T-helper 2 cell treated with Interferon-gamma antibody and Interleukin-4, amounts not matched to agents 100 ng/mL and 5 ng/mL, for 36 hours (primary cell): ENCODE data around the gene KRTAP6-3. TPM values are rescaled to one million over a fixed set of nuclear protein-coding genes. Genes with fewer than 3 reads are reported as not detected.

Experiments
- intact Hi-C: fragments of 100-400 bp; cut with micrococcal nuclease; formaldehyde crosslinking; loops from one replicate; pipeline ENCODE4 v1.15.1; 2023
- total RNA-seq: library from RNA; stranded (reverse); gene quantifications from 2 replicates; pipeline ENCODE4 v1.2.3, GENCODE V29; 2022

The KRTAP6-3 gene
- total RNA-seq, 1 donor from 2014 or later, result not detected

- intact Hi-C loops, result no loop called here
These were observed 33.4 kb downstream of the KRTAP6-3 start for GRCh38 chr21:30625449-30626165.

GRCh38 chr21:30628109-30628508, 35.9 kb downstream of the KRTAP6-3 start:
- intact Hi-C loops, result no loop called here

GRCh38 chr21:30629200-30629599, 37.0 kb downstream of the KRTAP6-3 start:
- intact Hi-C loops, result no loop called here

GRCh38 chr21:30634906-30635305, 42.7 kb downstream of the KRTAP6-3 start, which contains the start of gene KRTAP20-2:
KRTAP20-2 (plus strand) TSS chr21:30635206; CDS start chr21:30635264, 58 bp downstream.
- intact Hi-C loops, result no loop called here

- intact Hi-C loops, result no loop called here
These were observed 46.4 kb downstream of the KRTAP6-3 start for GRCh38 chr21:30638686-30639085.

- intact Hi-C loops, result no loop called here
These were observed 50.3 kb downstream of the KRTAP6-3 start, which contains the start of gene KRTAP20-3 for GRCh38 chr21:30642564-30642963. KRTAP20-3 (plus strand) TSS chr21:30642864.

Other genes with a start within 250 kb of the KRTAP6-3 start
- not detected in 2 replicates for gene KRTAP23-1, start 243.8 kb upstream of the KRTAP6-3 start, total RNA-seq
- gene KRTAP13-2, start 220.2 kb upstream of the KRTAP6-3 start, total RNA-seq, result not detected in 2 replicates
- not detected in 2 replicates for gene KRTAP13-1, start 196.4 kb upstream of the KRTAP6-3 start, total RNA-seq
- not detected in 2 replicates for gene KRTAP13-3, start 166.5 kb upstream of the KRTAP6-3 start, total RNA-seq
- gene KRTAP13-4, start 162.2 kb upstream of the KRTAP6-3 start, total RNA-seq, result not detected in 2 replicates
- not detected in 2 replicates for gene KRTAP15-1, start 152.2 kb upstream of the KRTAP6-3 start, total RNA-seq
- gene KRTAP19-1, start 112.1 kb upstream of the KRTAP6-3 start, total RNA-seq, result not detected in 2 replicates
- gene KRTAP19-2, start 105.0 kb upstream of the KRTAP6-3 start, total RNA-seq, result not detected in 2 replicates
- not detected in 2 replicates for gene KRTAP19-3, start 100.4 kb upstream of the KRTAP6-3 start, total RNA-seq
- gene KRTAP19-4, start 95.3 kb upstream of the KRTAP6-3 start, total RNA-seq, result not detected in 2 replicates
- gene KRTAP19-5, start 90.3 kb upstream of the KRTAP6-3 start, total RNA-seq, result not detected in 2 replicates
- not detected in 2 replicates for gene KRTAP19-6, start 50.6 kb upstream of the KRTAP6-3 start, total RNA-seq
- gene KRTAP19-7, start 31.1 kb upstream of the KRTAP6-3 start, total RNA-seq, result not detected in 2 replicates
- not detected in 2 replicates for gene KRTAP22-2, start 2.0 kb upstream of the KRTAP6-3 start, total RNA-seq
- not detected in 2 replicates for gene KRTAP6-2, start 6.5 kb downstream of the KRTAP6-3 start, total RNA-seq
- not detected in 2 replicates for gene KRTAP22-1, start 8.6 kb downstream of the KRTAP6-3 start, total RNA-seq
- not detected in 2 replicates for gene KRTAP6-1, start 21.5 kb downstream of the KRTAP6-3 start, total RNA-seq
- not detected in 2 replicates for gene KRTAP20-1, start 24.0 kb downstream of the KRTAP6-3 start, total RNA-seq
- not detected in 2 replicates for gene KRTAP20-4, start 28.2 kb downstream of the KRTAP6-3 start, total RNA-seq
- not detected in 2 replicates for gene KRTAP20-2, start 42.8 kb downstream of the KRTAP6-3 start, total RNA-seq
- gene KRTAP20-3, start 50.4 kb downstream of the KRTAP6-3 start, total RNA-seq, result not detected in 2 replicates
- gene KRTAP21-3, start 126.3 kb downstream of the KRTAP6-3 start, total RNA-seq, result not detected in 2 replicates
- gene KRTAP21-2, start 154.8 kb downstream of the KRTAP6-3 start, total RNA-seq, result not detected in 2 replicates
- gene KRTAP21-1, start 163.0 kb downstream of the KRTAP6-3 start, total RNA-seq, result not detected in 2 replicates
- gene KRTAP8-1, start 220.8 kb downstream of the KRTAP6-3 start, total RNA-seq, result not detected in 2 replicates
- gene KRTAP7-1, start 237.3 kb downstream of the KRTAP6-3 start, total RNA-seq, result not detected in 2 replicates